ENCODE results near the gene SBNO2. TPM values are rescaled to one million over a fixed set of nuclear protein-coding genes. Genes with fewer than 3 reads are reported as not detected.
A peak's percentile ranks its signal among the peaks of the same experiment; 100 is the strongest.

SBNO2 gene
- total and polyA plus RNA-seq, 2 of the 4 experiments (the other 2 are of a cell fraction), result 13.4 to 40.5 TPM

- Histone ChIP-seq H4K8ac (ENCODE audit: low read depth in 2 of 2, low read length in 2 of 2) (no peak overlapping the region), H3K23ac (ENCODE audit: low read depth, low read length) (no peak overlapping the region), H3K27me3 (ENCODE audit: control insufficient read depth, insufficient read depth, low read length) (no peaks in the 10 kb centered on the region), H4K5ac (ENCODE audit: low read depth, low read length) (no peak overlapping the region), H2AFZ (replicated peaks; ENCODE audit: low read length, poor library complexity) (no peak overlapping the region), H3K4ac (ENCODE audit: low read depth, low read length) (no peak overlapping the region), H3K9me3 (ENCODE audit: control insufficient read depth, insufficient read depth, low read length) (no peaks in the 10 kb centered on the region), H2AK9ac (replicated peaks; ENCODE audit: low read depth, low read length, poor library complexity) (peak overlapping the region; percentile 11), H3K9ac (ENCODE audit: low read depth, low read length) (no peak overlapping the region), H3K18ac (ENCODE audit: low read depth, low read length) (no peak overlapping the region), H2BK120ac (ENCODE audit: low read depth, low read length) (no peak overlapping the region), H2BK5ac (ENCODE audit: low read depth, low read length, poor library complexity, severe bottlenecking) (no peak overlapping the region), H2AK5ac (ENCODE audit: low read depth, low read length) (peak overlapping the region; percentile 13; the same call in 1 of the 2 replicates), H3K4me3 (ENCODE audit: insufficient read depth, low read depth, low read length) (no peak overlapping the region), H3K27ac (ENCODE audit: insufficient read depth, low read length) (peak overlapping the region; percentile 84; the same call in 1 of the 2 replicates), H3K79me1 (ENCODE audit: low read depth in 1 of 2, low read length in 2 of 2) (peaks cover 0 to 25% of the 10 kb centered on the region in 2 experiments; a peak in 2 of 4 replicates), H3K36me3 (ENCODE audit: control insufficient read depth, insufficient read depth, low read length) (peaks cover 53% of the 10 kb centered on the region), H3K9me1 (ENCODE audit: insufficient read depth, low read length) (0 out of 2 replicates have a peak, but pooled peaks cover 2% of the 10 kb centered on the region), H3K56ac (ENCODE audit: extremely low read depth, insufficient read depth, low read length) (no peak overlapping the region), H3K14ac (replicated peaks; ENCODE audit: low read depth, low read length) (no peak overlapping the region), H4K20me1 (ENCODE audit: insufficient read depth, low read length) (peaks cover 53% of the 10 kb centered on the region), H2BK15ac (ENCODE audit: low read depth, low read length) (no peak overlapping the region), H4K91ac (ENCODE audit: insufficient read depth, low read depth, low read length) (no peak overlapping the region), H2BK20ac (ENCODE audit: low read depth, low read length) (no peak overlapping the region), H3K4me1 (ENCODE audit: control insufficient read depth, insufficient read depth, low read length) (peaks cover 10% of the 10 kb centered on the region), H3K4me2 (ENCODE audit: low read depth, low read length) (no peak overlapping the region; the same call in 1 of the 2 replicates)
- ATAC-seq (ENCODE audit: low read depth) (no peak), DNase-seq (no peak)
- CTCF ChIA-PET, result interaction anchor here (0.6 kb wide), 1 partner anchor 76 kb away, joined by 4 read pairs; no protein-coding TSS in a partner anchor
- WGBS, 2 experiments (ENCODE audit: extremely low coverage in 2 of 2, insufficient read length in 1 of 2), result 99% methylated on average over 12 of the region's 32 CpGs; no CpG with 5 or more reads in 1 of the 2 experiments
- intact Hi-C loops (cut with micrococcal nuclease), result no loop called here
- dilution Hi-C loops (cut with HindIII; ENCODE audit: low sequenced_read_pairs, unreplicated experiment), result no loop called here
- in situ Hi-C loops (cut with MboI; ENCODE audit: low sequenced_read_pairs), result loop anchor here (5.0 kb wide), 1 partner anchor 96 kb away; no protein-coding TSS in a partner anchor
- POLR2A ChIA-PET (ENCODE audit: unreplicated experiment), result no interaction called here
- BruUV-seq (replicated peaks), result TSS peak; percentile 84
- no peak for TF ChIP-seq RAD21 (IDR thresholded peaks at IDR 0.05; ENCODE audit: low read length)
- TF ChIP-seq CEBPB (IDR thresholded peaks at IDR 0.05; ENCODE audit: low read depth, low read length), result no peak
- TF ChIP-seq MAFK (IDR thresholded peaks at IDR 0.05; ENCODE audit: low read depth, low read length), result no peak
- TF ChIP-seq USF2 (IDR thresholded peaks at IDR 0.05; ENCODE audit: low read depth, low read length), result no peak
- no peak for TF ChIP-seq POLR2A (IDR thresholded peaks at IDR 0.05; ENCODE audit: low read depth, low read length)
- no peak for TF ChIP-seq NFE2L2 (IDR thresholded peaks at IDR 0.05; ENCODE audit: low read depth, low read length)
- no peak for TF ChIP-seq BHLHE40 (IDR thresholded peaks at IDR 0.05; ENCODE audit: low read depth, low read length)
- no peak for TF ChIP-seq RCOR1 (IDR thresholded peaks at IDR 0.05; ENCODE audit: insufficient replicate concordance, low read length)
- TF ChIP-seq RFX5 (IDR thresholded peaks at IDR 0.05; ENCODE audit: low read depth, low read length), result no peak
- TF ChIP-seq MAZ (IDR thresholded peaks at IDR 0.05; ENCODE audit: borderline replicate concordance, low read depth, low read length), result no peak
- no peak for TF ChIP-seq CHD1 (IDR thresholded peaks at IDR 0.05; ENCODE audit: low read depth, low read length)
- TF ChIP-seq MXI1 (IDR thresholded peaks at IDR 0.05; ENCODE audit: borderline replicate concordance, low read depth, low read length), result no peak
- TF ChIP-seq, protein P1, sequence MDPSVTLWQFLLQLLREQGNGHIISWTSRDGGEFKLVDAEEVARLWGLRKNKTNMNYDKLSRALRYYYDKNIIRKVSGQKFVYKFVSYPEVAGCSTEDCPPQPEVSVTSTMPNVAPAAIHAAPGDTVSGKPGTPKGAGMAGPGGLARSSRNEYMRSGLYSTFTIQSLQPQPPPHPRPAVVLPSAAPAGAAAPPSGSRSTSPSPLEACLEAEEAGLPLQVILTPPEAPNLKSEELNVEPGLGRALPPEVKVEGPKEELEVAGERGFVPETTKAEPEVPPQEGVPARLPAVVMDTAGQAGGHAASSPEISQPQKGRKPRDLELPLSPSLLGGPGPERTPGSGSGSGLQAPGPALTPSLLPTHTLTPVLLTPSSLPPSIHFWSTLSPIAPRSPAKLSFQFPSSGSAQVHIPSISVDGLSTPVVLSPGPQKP (IDR thresholded peaks at IDR 0.05; ENCODE audit: borderline replicate concordance, low read depth, low read length), result no peak
Measured at GRCh38 chr19:1105873-1106840, 67.9 kb downstream of the SBNO2 start.

Data from IMR-90 (cell line).